ENCODE data around the gene PEX5. TPM values are rescaled to one million over a fixed set of nuclear protein-coding genes. Genes with fewer than 3 reads are reported as not detected.

Gene PEX5
- total RNA-seq, 4 donors from 2014 or later = 23.9 to 86.0 (median 30.3) TPM

- 87% methylated on average over 18 of the region's 24 CpGs; no CpG with 5 or more reads in 1 of the 2 donors for WGBS, 2 donors (ENCODE audit: low coverage in 1 of 2)
Measured at GRCh38 chr12:7156259-7157197, 33.0 kb upstream of the PEX5 start.

DNA sequence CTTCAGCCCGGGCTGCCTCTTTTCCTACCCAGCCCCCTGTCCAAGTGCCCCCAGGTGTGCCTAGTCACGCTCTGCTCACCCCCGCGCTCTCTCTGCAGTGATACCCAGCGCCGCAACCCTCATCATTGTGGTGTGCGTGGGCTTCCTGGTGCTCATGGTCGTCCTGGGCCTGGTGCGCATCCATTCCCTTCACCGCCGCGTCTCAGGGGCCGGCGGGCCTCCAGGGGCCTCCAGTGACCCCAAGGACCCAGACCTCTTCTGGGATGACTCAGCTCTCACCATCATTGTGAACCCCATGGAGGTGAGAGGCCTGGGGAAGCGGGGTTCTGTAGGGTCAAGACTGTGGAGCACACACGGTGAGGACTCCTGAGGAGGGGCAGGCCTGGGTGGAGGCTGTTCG, 32.1 kb upstream of the PEX5 start:
- in situ Hi-C loops (cut with MboI; ENCODE audit: low pct_ligation_motif_present in 1 of 4, low pct_unique_long_range_greater_than_20kb in 1 of 4, low sequenced_read_pairs in 3 of 4) = no loop called here
- intact Hi-C loops (cut with DNase I; ENCODE audit: low total_unique reads) = no loop called here
- H3K4me1 ChIP-seq = peaks cover 0 to under 1% (median 0%) of the 10 kb centered on the region in 4 donors
- 92 to 100% methylated on average over 1 to 17 of the region's 17 CpGs for WGBS, 2 donors (ENCODE audit: low coverage in 1 of 2)
- no peaks in the 10 kb centered on the region for H3K27me3 ChIP-seq
- no peak for DNase-seq
- no peak overlapping the region for H3K4me3 ChIP-seq
- no peak overlapping the region for H3K27ac ChIP-seq
- TF ChIP-seq EP300 (IDR thresholded peaks at IDR 0.05; ENCODE audit: low read depth) = no peak
- TF ChIP-seq, protein P1, sequence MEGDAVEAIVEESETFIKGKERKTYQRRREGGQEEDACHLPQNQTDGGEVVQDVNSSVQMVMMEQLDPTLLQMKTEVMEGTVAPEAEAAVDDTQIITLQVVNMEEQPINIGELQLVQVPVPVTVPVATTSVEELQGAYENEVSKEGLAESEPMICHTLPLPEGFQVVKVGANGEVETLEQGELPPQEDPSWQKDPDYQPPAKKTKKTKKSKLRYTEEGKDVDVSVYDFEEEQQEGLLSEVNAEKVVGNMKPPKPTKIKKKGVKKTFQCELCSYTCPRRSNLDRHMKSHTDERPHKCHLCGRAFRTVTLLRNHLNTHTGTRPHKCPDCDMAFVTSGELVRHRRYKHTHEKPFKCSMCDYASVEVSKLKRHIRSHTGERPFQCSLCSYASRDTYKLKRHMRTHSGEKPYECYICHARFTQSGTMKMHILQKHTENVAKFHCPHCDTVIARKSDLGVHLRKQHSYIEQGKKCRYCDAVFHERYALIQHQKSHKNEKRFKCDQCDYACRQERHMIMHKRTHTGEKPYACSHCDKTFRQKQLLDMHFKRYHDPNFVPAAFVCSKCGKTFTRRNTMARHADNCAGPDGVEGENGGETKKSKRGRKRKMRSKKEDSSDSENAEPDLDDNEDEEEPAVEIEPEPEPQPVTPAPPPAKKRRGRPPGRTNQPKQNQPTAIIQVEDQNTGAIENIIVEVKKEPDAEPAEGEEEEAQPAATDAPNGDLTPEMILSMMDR (IDR thresholded peaks at IDR 0.05) = no peak
- TF ChIP-seq POLR2A (IDR thresholded peaks at IDR 0.05) = no peak
- no peak for TF ChIP-seq POLR2AphosphoS5 (IDR thresholded peaks at IDR 0.05)
- H3K9me3 ChIP-seq = no peaks in the 10 kb centered on the region
- peaks cover 0 to 3% (median 0%) of the 10 kb centered on the region in 4 donors for H3K36me3 ChIP-seq

More at GRCh38 chr12:7156259-7157197, 33.0 kb upstream of the PEX5 start:
- no peak overlapping the region for H3K27ac ChIP-seq
- H3K36me3 ChIP-seq = peaks cover 0 to 3% (median 0%) of the 10 kb centered on the region in 4 donors
- no peaks in the 10 kb centered on the region for H3K9me3 ChIP-seq
- no peak overlapping the region for H3K4me3 ChIP-seq
- no peaks in the 10 kb centered on the region for H3K4me1 ChIP-seq
- in situ Hi-C loops (cut with MboI; ENCODE audit: low pct_ligation_motif_present in 1 of 4, low pct_unique_long_range_greater_than_20kb in 1 of 4, low sequenced_read_pairs in 3 of 4) (no loop called here), intact Hi-C loops (cut with DNase I; ENCODE audit: low total_unique reads) (no loop called here)
- TF ChIP-seq POLR2AphosphoS5 (IDR thresholded peaks at IDR 0.05) (no peak), POLR2A (IDR thresholded peaks at IDR 0.05) (no peak), EP300 (IDR thresholded peaks at IDR 0.05; ENCODE audit: low read depth) (no peak)
- TF ChIP-seq, protein P1 (IDR thresholded peaks at IDR 0.05) = no peak
- no peak for DNase-seq
- H3K27me3 ChIP-seq = no peaks in the 10 kb centered on the region

DNA sequence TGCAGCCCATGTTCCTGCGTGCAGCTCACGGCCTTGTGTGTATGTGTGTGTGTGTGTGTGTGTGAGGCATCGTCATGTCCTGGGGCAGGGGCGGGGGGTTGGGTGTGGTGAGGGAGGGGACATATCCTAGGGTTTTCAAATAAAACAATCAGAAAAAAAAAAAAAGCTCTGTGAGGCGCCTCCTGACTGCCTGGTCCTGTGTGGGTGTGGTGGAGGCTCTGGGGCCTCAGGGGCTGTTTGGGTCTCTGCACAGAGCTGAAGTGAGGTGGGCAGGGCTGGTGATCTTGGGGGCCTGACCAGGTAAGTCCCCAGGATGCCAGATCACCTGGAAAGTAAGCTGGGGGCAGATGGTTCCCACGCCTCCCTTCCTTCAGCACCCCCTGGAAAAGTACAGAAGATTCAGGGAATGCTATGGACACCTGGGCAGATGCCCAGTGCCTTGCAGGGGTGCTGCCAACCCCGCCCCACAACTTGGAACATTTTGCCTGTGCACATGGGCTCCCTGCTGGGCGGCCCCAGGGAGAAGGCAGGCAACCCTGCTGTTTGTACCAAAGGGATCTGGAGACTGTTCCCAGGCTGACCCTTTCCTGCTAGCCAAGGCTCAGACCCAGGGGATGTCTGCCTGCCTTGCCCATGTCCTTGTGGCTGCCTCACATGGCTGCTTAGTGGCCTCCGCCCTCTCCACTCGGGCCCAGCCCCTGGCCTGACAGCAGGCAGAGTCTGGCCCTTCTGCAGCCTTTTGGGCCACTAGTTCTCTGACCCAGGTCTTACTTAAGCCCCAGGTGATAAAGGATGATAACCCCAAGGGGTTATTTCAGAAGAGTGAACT, 30.5 kb upstream of the PEX5 start:
- Histone ChIP-seq H3K36me3 (no peaks in the 10 kb centered on the region), H3K27ac (no peak overlapping the region), H3K27me3 (peaks cover 12% of the 10 kb centered on the region), H3K4me3 (no peak overlapping the region), H3K4me1 (peaks cover 0 to 6% (median 2%) of the 10 kb centered on the region in 4 donors), H3K9me3 (no peaks in the 10 kb centered on the region)
- intact Hi-C loops (cut with DNase I; ENCODE audit: low total_unique reads) (no loop called here), in situ Hi-C loops (cut with MboI; ENCODE audit: low pct_ligation_motif_present in 1 of 4, low pct_unique_long_range_greater_than_20kb in 1 of 4, low sequenced_read_pairs in 3 of 4) (no loop called here)
- WGBS, 2 donors (ENCODE audit: low coverage in 1 of 2) = 80 to 85% methylated on average over 2 to 10 of the region's 10 CpGs
- TF ChIP-seq, protein P1 (IDR thresholded peaks at IDR 0.05) = no peak
- TF ChIP-seq EP300 (IDR thresholded peaks at IDR 0.05; ENCODE audit: low read depth) = no peak
- no peak for TF ChIP-seq POLR2A (IDR thresholded peaks at IDR 0.05)
- TF ChIP-seq POLR2AphosphoS5 (IDR thresholded peaks at IDR 0.05) = no peak
- no peak for DNase-seq

- H3K36me3 ChIP-seq = no peaks in the 10 kb centered on the region
- no peak for DNase-seq
- in situ Hi-C loops (cut with MboI; ENCODE audit: low pct_ligation_motif_present in 1 of 4, low pct_unique_long_range_greater_than_20kb in 1 of 4, low sequenced_read_pairs in 3 of 4) (no loop called here), intact Hi-C loops (cut with DNase I; ENCODE audit: low total_unique reads) (no loop called here)
- H3K9me3 ChIP-seq = no peaks in the 10 kb centered on the region
- peaks cover 12% of the 10 kb centered on the region for H3K27me3 ChIP-seq
- no peak overlapping the region for H3K4me3 ChIP-seq
- WGBS, 2 donors (ENCODE audit: low coverage in 1 of 2) = 70 to 100% methylated on average over 1 to 7 of the region's 7 CpGs
- TF ChIP-seq POLR2AphosphoS5 (IDR thresholded peaks at IDR 0.05) (no peak), EP300 (IDR thresholded peaks at IDR 0.05; ENCODE audit: low read depth) (no peak), POLR2A (IDR thresholded peaks at IDR 0.05) (no peak)
- TF ChIP-seq, protein P1 (IDR thresholded peaks at IDR 0.05) = no peak
- peaks cover 0 to 6% (median 2%) of the 10 kb centered on the region in 4 donors for H3K4me1 ChIP-seq
- H3K27ac ChIP-seq = no peak overlapping the region
Measured at GRCh38 chr12:7160183-7160582, 29.3 kb upstream of the PEX5 start.

All from transverse colon (tissue), 4 donors.